Neural cell (in vitro differentiated cells): ENCODE data around the gene USP35. TPM values are rescaled to one million over a fixed set of nuclear protein-coding genes. Genes with fewer than 3 reads are reported as not detected.

ENCODE experiments used
- H2AFZ ChIP-seq: fragments of 200-600, 300-800 bp; sonication (generic), shearing (Covaris generic); 2 replicates; pipeline ENCODE4 v1.6.0; 2014; ENCODE audit warnings: low read depth, mild to moderate bottlenecking, antibody characterized with exemption, low read length, moderate library complexity
- H3F3A ChIP-seq: fragments of 200-600 bp; shearing (Covaris generic); 2 replicates; pipeline ENCODE4 v1.6.1; 2016; ENCODE audit warnings: mild to moderate bottlenecking, moderate library complexity, mixed read lengths, antibody characterized with exemption, low read length; ENCODE audit not compliant: insufficient read depth, poor library complexity, severe bottlenecking
- H3K27ac ChIP-seq: fragments of 200-600, 300-800 bp; sonication (generic), shearing (Covaris generic); 2 replicates; pipeline ENCODE4 v1.5.1; 2014; ENCODE audit warnings: mild to moderate bottlenecking, low read length, moderate library complexity
- H3K27me3 ChIP-seq: fragments of 300-800, 200-600 bp; sonication (generic), shearing (Covaris generic); 2 replicates; pipeline ENCODE4 v1.6.0; 2014; ENCODE audit warnings: mild to moderate bottlenecking, low read depth, low read length, moderate library complexity; ENCODE audit not compliant: insufficient read depth
- H3K36me3 ChIP-seq: fragments of 300-800, 200-600 bp; sonication (generic), shearing (Covaris generic); 2 replicates; pipeline ENCODE4 v1.5.1; 2014; ENCODE audit warnings: mild to moderate bottlenecking, antibody characterized with exemption, low read length, moderate library complexity; ENCODE audit not compliant: insufficient read depth
- H3K4me2 ChIP-seq: fragments of 300-800, 200-600 bp; sonication (generic), shearing (Covaris generic); 2 replicates; pipeline ENCODE4 v1.6.0; 2014; ENCODE audit warnings: mild to moderate bottlenecking, low read length
- H3K4me3 ChIP-seq: fragments of 300-800, 200-600 bp; sonication (generic), shearing (Covaris generic); 2 replicates; pipeline ENCODE4 v1.5.1; 2014; ENCODE audit warnings: mild to moderate bottlenecking, low read length, moderate library complexity
- H3K79me2 ChIP-seq: fragments of 200-600 bp; shearing (Covaris generic); replicated peaks from 2 replicates; pipeline ENCODE4 v1.6.0; 2014; ENCODE audit warnings: mild to moderate bottlenecking, low read length, moderate library complexity; ENCODE audit not compliant: insufficient read depth
- H3K9ac ChIP-seq: fragments of 300-800, 200-600 bp; sonication (generic), shearing (Covaris generic); 2 replicates; pipeline ENCODE4 v1.6.1; 2016; ENCODE audit warnings: mild to moderate bottlenecking, low read length, mixed read lengths
- H3K9me2 ChIP-seq: fragments of 200-600 bp; shearing (Covaris generic); 2 replicates; pipeline ENCODE4 v1.6.1; 2016; ENCODE audit warnings: mild to moderate bottlenecking, low read length, mixed read lengths; ENCODE audit not compliant: insufficient read depth
- H3K9me3 ChIP-seq: fragments of 200-600, 300-800 bp; sonication (generic), shearing (Covaris generic); 2 replicates; pipeline ENCODE4 v1.6.1; 2016; ENCODE audit warnings: mild to moderate bottlenecking, mixed run types, low read length, moderate library complexity, mixed read lengths
- H4K20me1 ChIP-seq: fragments of 200-600 bp; shearing (Covaris generic); 2 replicates; pipeline ENCODE4 v1.6.1; 2016; ENCODE audit warnings: mild to moderate bottlenecking, mixed run types; ENCODE audit not compliant: insufficient read depth
- CTCF ChIP-seq: fragments of 450-650 bp; IDR thresholded peaks from 2 replicates; pipeline ENCODE4 v1.5.1; 2014; ENCODE audit warnings: antibody characterized with exemption, mild to moderate bottlenecking, moderate library complexity; ENCODE audit not compliant: poor library complexity, severe bottlenecking
- EP300 ChIP-seq: fragments of 450-650 bp; conservative IDR thresholded peaks from 2 replicates; pipeline ENCODE4 v1.6.1; 2014; ENCODE audit warnings: antibody characterized with exemption, mild to moderate bottlenecking, moderate library complexity; ENCODE audit not compliant: poor library complexity, severe bottlenecking
- EZH2 ChIP-seq: fragments of 200-600, 300-800 bp; shearing (Covaris generic), sonication (generic); IDR thresholded peaks from 2 replicates; pipeline ENCODE4 v1.6.1; 2014; ENCODE audit warnings: antibody characterized with exemption, low read length, borderline replicate concordance, mild to moderate bottlenecking; ENCODE audit not compliant: insufficient read depth, poor library complexity, severe bottlenecking
- MXI1 ChIP-seq: fragments of 450-650 bp; conservative IDR thresholded peaks from 2 replicates; pipeline ENCODE4 v1.6.1; 2014; ENCODE audit warnings: antibody characterized with exemption, mild to moderate bottlenecking; ENCODE audit not compliant: poor library complexity, severe bottlenecking
- POLR2AphosphoS5 ChIP-seq: IDR thresholded peaks from 2 replicates; pipeline ENCODE4 v1.6.1; 2012
- RAD21 ChIP-seq: fragments of 450-650 bp; conservative IDR thresholded peaks from 2 replicates; pipeline ENCODE4 v1.6.1; 2014; ENCODE audit warnings: antibody characterized with exemption, mild to moderate bottlenecking, moderate library complexity
- SMC3 ChIP-seq: fragments of 450-650 bp; conservative IDR thresholded peaks from 2 replicates; pipeline ENCODE4 v1.6.1; 2014; ENCODE audit warnings: antibody characterized with exemption, mild to moderate bottlenecking, moderate library complexity; ENCODE audit not compliant: poor library complexity
- TAF1 ChIP-seq: IDR thresholded peaks from 2 replicates; pipeline ENCODE4 v1.6.1; 2012; ENCODE audit warnings: low read depth
- polyA plus RNA-seq: library from polyadenylated mRNA; depleted of rRNA; stranded (reverse); fragments of >200 nt; gene quantifications from 2 replicates; pipeline ENCODE4 v1.2.3, GENCODE V29; 2014
- TF ChIP-seq, protein P1 (sequence below): IDR thresholded peaks from 2 replicates; pipeline ENCODE4 v1.6.1; 2012; ENCODE audit warnings: borderline replicate concordance

Gene USP35
- polyA plus RNA-seq, 1 donor from 2014 or later = 12.9 TPM

- H3F3A ChIP-seq = no peaks in the 10 kb centered on the region
- H3K4me3 ChIP-seq = no peak overlapping the region
- TF ChIP-seq POLR2AphosphoS5 (no peak), TAF1 (no peak), MXI1 (no peak), SMC3 (no peak), CTCF (no peak), EP300 (no peak), EZH2 (no peak), RAD21 (no peak)
- TF ChIP-seq, protein P1, sequence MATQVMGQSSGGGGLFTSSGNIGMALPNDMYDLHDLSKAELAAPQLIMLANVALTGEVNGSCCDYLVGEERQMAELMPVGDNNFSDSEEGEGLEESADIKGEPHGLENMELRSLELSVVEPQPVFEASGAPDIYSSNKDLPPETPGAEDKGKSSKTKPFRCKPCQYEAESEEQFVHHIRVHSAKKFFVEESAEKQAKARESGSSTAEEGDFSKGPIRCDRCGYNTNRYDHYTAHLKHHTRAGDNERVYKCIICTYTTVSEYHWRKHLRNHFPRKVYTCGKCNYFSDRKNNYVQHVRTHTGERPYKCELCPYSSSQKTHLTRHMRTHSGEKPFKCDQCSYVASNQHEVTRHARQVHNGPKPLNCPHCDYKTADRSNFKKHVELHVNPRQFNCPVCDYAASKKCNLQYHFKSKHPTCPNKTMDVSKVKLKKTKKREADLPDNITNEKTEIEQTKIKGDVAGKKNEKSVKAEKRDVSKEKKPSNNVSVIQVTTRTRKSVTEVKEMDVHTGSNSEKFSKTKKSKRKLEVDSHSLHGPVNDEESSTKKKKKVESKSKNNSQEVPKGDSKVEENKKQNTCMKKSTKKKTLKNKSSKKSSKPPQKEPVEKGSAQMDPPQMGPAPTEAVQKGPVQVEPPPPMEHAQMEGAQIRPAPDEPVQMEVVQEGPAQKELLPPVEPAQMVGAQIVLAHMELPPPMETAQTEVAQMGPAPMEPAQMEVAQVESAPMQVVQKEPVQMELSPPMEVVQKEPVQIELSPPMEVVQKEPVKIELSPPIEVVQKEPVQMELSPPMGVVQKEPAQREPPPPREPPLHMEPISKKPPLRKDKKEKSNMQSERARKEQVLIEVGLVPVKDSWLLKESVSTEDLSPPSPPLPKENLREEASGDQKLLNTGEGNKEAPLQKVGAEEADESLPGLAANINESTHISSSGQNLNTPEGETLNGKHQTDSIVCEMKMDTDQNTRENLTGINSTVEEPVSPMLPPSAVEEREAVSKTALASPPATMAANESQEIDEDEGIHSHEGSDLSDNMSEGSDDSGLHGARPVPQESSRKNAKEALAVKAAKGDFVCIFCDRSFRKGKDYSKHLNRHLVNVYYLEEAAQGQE = no peak
- no peaks in the 10 kb centered on the region for H3K79me2 ChIP-seq
- H3K9ac ChIP-seq = no peak overlapping the region
- H3K27ac ChIP-seq = no peak overlapping the region
- H3K36me3 ChIP-seq = peaks cover 12% of the 10 kb centered on the region
- H3K27me3 ChIP-seq = no peaks in the 10 kb centered on the region
- H3K4me2 ChIP-seq = no peak overlapping the region
- no peaks in the 10 kb centered on the region for H3K9me2 ChIP-seq
- H4K20me1 ChIP-seq = no peaks in the 10 kb centered on the region
- no peaks in the 10 kb centered on the region for H3K9me3 ChIP-seq
- no peak overlapping the region for H2AFZ ChIP-seq
Measured at GRCh38 chr11:78216571-78217287, 28.0 kb downstream of the USP35 start.

DNA sequence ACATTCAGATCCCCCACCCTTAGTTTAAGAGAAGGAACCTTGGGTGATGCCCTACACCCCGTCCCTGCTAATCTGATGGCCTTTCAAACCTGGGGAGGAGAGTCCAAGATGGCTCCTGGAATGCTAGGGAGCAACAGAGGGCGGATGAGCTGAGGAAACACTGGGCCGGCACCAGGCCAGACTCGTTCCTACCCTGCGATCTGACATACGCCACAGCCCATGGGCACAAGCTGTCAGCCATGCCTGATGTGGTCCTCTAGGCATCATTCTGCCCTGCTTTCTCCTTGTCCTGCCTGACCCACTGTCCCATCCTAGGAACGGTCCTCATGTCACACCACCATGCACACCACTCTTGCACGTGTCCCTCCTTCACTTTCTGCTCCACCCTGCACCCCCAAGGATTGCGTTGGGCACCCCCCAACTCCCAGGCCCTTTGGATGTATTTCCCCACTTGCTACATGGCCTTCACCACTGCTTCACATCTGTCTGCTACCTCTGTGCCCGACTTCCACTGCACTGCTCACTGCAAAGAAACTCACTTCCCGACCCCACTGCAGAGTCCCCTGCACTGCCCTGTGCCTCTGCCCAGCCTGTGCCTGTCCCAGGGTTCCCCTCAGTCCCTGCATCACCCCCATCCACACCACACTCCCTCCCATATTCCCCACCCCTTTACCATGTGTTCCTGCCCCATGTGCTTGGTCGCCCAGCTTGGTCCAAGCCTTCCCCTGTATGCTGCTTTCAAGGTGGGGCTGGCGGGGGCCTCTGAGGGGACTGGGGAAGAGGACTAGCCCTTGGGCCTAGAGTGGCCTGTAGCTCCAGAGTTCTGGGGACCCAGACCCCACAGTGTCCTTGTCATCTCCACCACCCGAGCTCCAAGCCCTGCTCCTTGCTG is 29.2 kb downstream of the USP35 start:
- no peak overlapping the region for H2AFZ ChIP-seq
- no peak overlapping the region for H3K27ac ChIP-seq
- no peaks in the 10 kb centered on the region for H3K79me2 ChIP-seq
- H3K9ac ChIP-seq = no peak overlapping the region
- H3K4me3 ChIP-seq = no peak overlapping the region
- H3K9me3 ChIP-seq = no peaks in the 10 kb centered on the region
- H4K20me1 ChIP-seq = no peaks in the 10 kb centered on the region
- TF ChIP-seq, protein P1 = no peak
- TF ChIP-seq POLR2AphosphoS5 = peak; percentile 3
- H3F3A ChIP-seq = no peaks in the 10 kb centered on the region
- no peaks in the 10 kb centered on the region for H3K27me3 ChIP-seq
- H3K4me2 ChIP-seq = no peak overlapping the region
- no peaks in the 10 kb centered on the region for H3K9me2 ChIP-seq
- peaks cover 12% of the 10 kb centered on the region for H3K36me3 ChIP-seq
